ENCODE measurements around the gene CMYA5. TPM values are rescaled to one million over a fixed set of nuclear protein-coding genes. Genes with fewer than 3 reads are reported as not detected.

Gene CMYA5
- total RNA-seq, 2 donors from 2014 or later, result 1.6 to 5.6 TPM

GRCh38 chr5:79795764-79796398 is 106.2 kb downstream of the CMYA5 start:
- no peak for DNase-seq (ENCODE audit: low spot score)
- no peak for TF ChIP-seq CTCF (IDR thresholded peaks at IDR 0.05)
- Histone ChIP-seq H3K4me3 (no peak overlapping the region), H3K27me3 (replicated peaks; ENCODE audit: insufficient read depth) (no peaks in the 10 kb centered on the region), H3K36me3 (no peaks in the 10 kb centered on the region), H3K4me1 (ENCODE audit: control insufficient read depth in 1 of 2, low read depth in 2 of 2) (no peaks in the 10 kb centered on the region), H3K9me3 (no peaks in the 10 kb centered on the region), H3K27ac (no peak overlapping the region)
- ATAC-seq (ENCODE audit: insufficient number of reproducible peaks, low FRiP score, low read depth), result no peak

GRCh38 chr5:79798893-79799590 is 109.4 kb downstream of the CMYA5 start:
- no peak for TF ChIP-seq CTCF (IDR thresholded peaks at IDR 0.05)
- no peak overlapping the region for H3K4me3 ChIP-seq
- no peak for DNase-seq (ENCODE audit: low spot score)
- no peak overlapping the region for H3K27ac ChIP-seq
- H3K36me3 ChIP-seq, result no peaks in the 10 kb centered on the region
- no peaks in the 10 kb centered on the region for H3K27me3 ChIP-seq (replicated peaks; ENCODE audit: insufficient read depth)
- H3K4me1 ChIP-seq (ENCODE audit: control insufficient read depth in 1 of 2, low read depth in 2 of 2), result no peaks in the 10 kb centered on the region
- H3K9me3 ChIP-seq, result no peaks in the 10 kb centered on the region
- no peak for ATAC-seq (ENCODE audit: insufficient number of reproducible peaks, low FRiP score, low read depth)

GRCh38 chr5:79800979-79801827 is 111.6 kb downstream of the CMYA5 start:
- no peak for ATAC-seq (ENCODE audit: insufficient number of reproducible peaks, low FRiP score, low read depth)

GRCh38 chr5:79802406-79802805 is 112.8 kb downstream of the CMYA5 start:
- H3K4me1 ChIP-seq (ENCODE audit: control insufficient read depth in 1 of 2, low read depth in 2 of 2), result no peaks in the 10 kb centered on the region
- no peaks in the 10 kb centered on the region for H3K9me3 ChIP-seq
- H3K36me3 ChIP-seq, result no peaks in the 10 kb centered on the region
- ATAC-seq (ENCODE audit: insufficient number of reproducible peaks, low FRiP score, low read depth) (no peak), DNase-seq (ENCODE audit: low spot score) (no peak)
- H3K27ac ChIP-seq, result no peak overlapping the region
- H3K27me3 ChIP-seq (replicated peaks; ENCODE audit: insufficient read depth), result no peaks in the 10 kb centered on the region
- H3K4me3 ChIP-seq, result no peak overlapping the region
- no peak for TF ChIP-seq CTCF (IDR thresholded peaks at IDR 0.05)

More at GRCh38 chr5:79800979-79801827, 111.6 kb downstream of the CMYA5 start:
- no peaks in the 10 kb centered on the region for H3K4me1 ChIP-seq (ENCODE audit: control insufficient read depth in 1 of 2, low read depth in 2 of 2)
- H3K36me3 ChIP-seq, result no peaks in the 10 kb centered on the region
- no peak for DNase-seq (ENCODE audit: low spot score)
- H3K27ac ChIP-seq, result no peak overlapping the region
- no peaks in the 10 kb centered on the region for H3K27me3 ChIP-seq (replicated peaks; ENCODE audit: insufficient read depth)
- H3K9me3 ChIP-seq, result no peaks in the 10 kb centered on the region
- no peak for TF ChIP-seq CTCF (IDR thresholded peaks at IDR 0.05)
- H3K4me3 ChIP-seq, result no peak overlapping the region

- ATAC-seq (ENCODE audit: insufficient number of reproducible peaks, low FRiP score, low read depth), result no peak
- Histone ChIP-seq H3K27ac (no peak overlapping the region), H3K36me3 (no peaks in the 10 kb centered on the region), H3K27me3 (replicated peaks; ENCODE audit: insufficient read depth) (no peaks in the 10 kb centered on the region), H3K4me3 (no peak overlapping the region), H3K9me3 (no peaks in the 10 kb centered on the region), H3K4me1 (ENCODE audit: control insufficient read depth in 1 of 2, low read depth in 2 of 2) (no peaks in the 10 kb centered on the region)
- DNase-seq (ENCODE audit: low spot score), result no peak
- TF ChIP-seq CTCF (IDR thresholded peaks at IDR 0.05), result no peak
These were observed 113.4 kb downstream of the CMYA5 start for GRCh38 chr5:79803007-79803406.
